ENCODE data around the gene LONP2.

DNA sequence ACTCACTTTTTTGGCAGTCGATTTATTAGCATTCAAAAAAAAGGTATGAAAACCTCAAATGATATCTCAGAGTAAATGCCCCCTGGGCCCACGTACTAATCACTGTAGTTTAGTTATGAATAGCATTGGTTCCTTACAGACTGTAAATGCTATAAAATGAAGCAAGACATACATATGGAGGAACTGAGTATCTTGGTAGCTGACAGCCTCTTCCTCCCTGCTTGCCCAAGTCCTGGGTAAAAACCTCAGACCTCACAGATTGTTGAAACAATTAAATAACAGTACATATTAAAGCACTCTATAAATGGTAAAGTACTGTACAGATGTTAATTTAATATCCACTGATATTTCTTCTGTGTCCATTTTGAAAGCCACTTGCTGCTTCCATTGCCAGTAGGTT is 36.4 kb downstream of the LONP2 start:
- TF ChIP-seq POLR2A (IDR thresholded peaks at IDR 0.05; ENCODE audit: low read depth, low read length), result no peak
- no peak for TF ChIP-seq POLR2AphosphoS5 (IDR thresholded peaks at IDR 0.05; ENCODE audit: low read depth, low read length)

All from GM12892 (cell line).